HepG2 (cell line): ENCODE measurements around the gene WDR76. TPM values are rescaled to one million over a fixed set of nuclear protein-coding genes. Genes with fewer than 3 reads are reported as not detected.

Experiments
- BRD4 ChIP-seq: sonication (generic); formaldehyde crosslinking; IDR thresholded peaks from 2 replicates; pipeline ENCODE4 v1.4.0; 2020; ENCODE audit warnings: missing genetic modification reagents
- DR1 ChIP-seq: sonication (generic); formaldehyde crosslinking; IDR thresholded peaks from 2 replicates; pipeline ENCODE4 v1.8.0; 2021; ENCODE audit warnings: mild to moderate bottlenecking, missing genetic modification reagents, inconsistent platforms
- FIP1L1 ChIP-seq: fragments of 200-400 bp; formaldehyde crosslinking; IDR thresholded peaks from 2 replicates; pipeline ENCODE4 v1.6.1; 2018; ENCODE audit warnings: low read depth, mild to moderate bottlenecking, low read length, moderate library complexity, borderline replicate concordance; ENCODE audit not compliant: insufficient read depth
- GTF2F1 ChIP-seq: fragments of 150-350 bp; IDR thresholded peaks from 2 replicates; pipeline ENCODE4 v1.6.1; 2014; ENCODE audit warnings: low read length
- KDM1A ChIP-seq: IDR thresholded peaks from 2 replicates; pipeline ENCODE4 v1.6.1; 2016; ENCODE audit warnings: missing compliant biosample characterization
- KLF11 ChIP-seq: IDR thresholded peaks from 2 replicates; pipeline ENCODE4 v1.6.1; 2016; ENCODE audit warnings: missing compliant biosample characterization
- NCOA2 ChIP-seq: sonication (generic); formaldehyde crosslinking; IDR thresholded peaks from 2 replicates; pipeline ENCODE4 v1.8.0; 2022; ENCODE audit warnings: inconsistent platforms
- SMARCC2 ChIP-seq: fragments of 450-650 bp; IDR thresholded peaks from 2 replicates; pipeline ENCODE4 v1.6.1; 2017; ENCODE audit warnings: antibody characterized with exemption, mild to moderate bottlenecking
- SRY ChIP-seq: sonication (generic); formaldehyde crosslinking; IDR thresholded peaks from 2 replicates; pipeline ENCODE4 v1.8.0; 2022; ENCODE audit warnings: mild to moderate bottlenecking, missing genetic modification reagents
- TBX2 ChIP-seq: sonication (generic); formaldehyde crosslinking; IDR thresholded peaks from 2 replicates; pipeline ENCODE4 v1.5.0; 2020; ENCODE audit warnings: missing genetic modification reagents, mild to moderate bottlenecking, borderline replicate concordance
- ZKSCAN1 ChIP-seq: fragments of 150-350 bp; IDR thresholded peaks from 2 replicates; pipeline ENCODE4 v1.6.1; 2014; ENCODE audit warnings: low read length
- ZMYM3 ChIP-seq: sonication (generic); formaldehyde crosslinking; IDR thresholded peaks from 2 replicates; pipeline ENCODE4 v1.5.1; 2020; ENCODE audit warnings: mild to moderate bottlenecking, missing genetic modification reagents
- ZNF101 ChIP-seq: sonication (generic); formaldehyde crosslinking; IDR thresholded peaks from 2 replicates; pipeline ENCODE4 v1.4.0; 2020; ENCODE audit warnings: mild to moderate bottlenecking, low read depth, missing genetic modification reagents, borderline replicate concordance
- ZNF674 ChIP-seq: sonication (generic); formaldehyde crosslinking; IDR thresholded peaks from 2 replicates; pipeline ENCODE4 v1.5.0; 2020; ENCODE audit warnings: low read depth, mild to moderate bottlenecking, missing genetic modification reagents
- ZNF781 ChIP-seq: sonication (generic); formaldehyde crosslinking; IDR thresholded peaks from 2 replicates; pipeline ENCODE4 v1.5.1; 2020; ENCODE audit warnings: borderline replicate concordance, mild to moderate bottlenecking, missing genetic modification reagents; ENCODE audit errors: not compliant biosample characterization
- ZNF782 ChIP-seq: sonication (generic); formaldehyde crosslinking; IDR thresholded peaks from 2 replicates; pipeline ENCODE4 v1.4.0; 2020; ENCODE audit warnings: missing genetic modification reagents, mild to moderate bottlenecking, borderline replicate concordance
- polyA plus RNA-seq, 8 experiments: library from polyadenylated mRNA; depleted of rRNA in 3 of 8; stranded (reverse) in 7 of 8; unstranded in 1 of 8; fragments of >200 nt; fragmentation: Illumina TruSeq in 4 of 8; extraction: Trizol in 4 of 8; gene quantifications; 2 replicates each; pipeline versions ENCODE4 v1.2.1 to v1.2.3, GENCODE V29; 2011 to 2016; ENCODE audit warnings: low read depth in 4 of 8, missing spikeins in 1 of 8, mixed read lengths in 1 of 8; ENCODE audit not compliant: insufficient read depth in 1 of 8
- total RNA-seq, 5 experiments: library from RNA; depleted of rRNA; stranded (reverse); fragments of >200 nt; fragmentation: Illumina TruSeq; extraction: Trizol; gene quantifications; 2 replicates each; pipeline ENCODE4 v1.2.3, GENCODE V29; 2016; ENCODE audit warnings: low read depth in 1 of 5
- TF ChIP-seq, protein P1 (sequence below): sonication (generic); formaldehyde crosslinking; IDR thresholded peaks from 2 replicates; pipeline ENCODE4 v1.5.0; 2020; ENCODE audit warnings: mild to moderate bottlenecking, missing genetic modification reagents
- TF ChIP-seq, protein P2 (sequence below), 2 experiments: sonication (generic) in 1 of 2; formaldehyde crosslinking in 1 of 2; IDR thresholded peaks; 2 replicates each; pipeline versions ENCODE4 v1.5.1 to v1.6.1; 2011 to 2020; ENCODE audit warnings: borderline replicate concordance in 1 of 2, low read depth in 1 of 2, low read length in 1 of 2, mild to moderate bottlenecking in 1 of 2, missing genetic modification reagents in 1 of 2, moderate library complexity in 1 of 2
- TF ChIP-seq, protein P3 (sequence below): sonication (generic); formaldehyde crosslinking; IDR thresholded peaks from 2 replicates; pipeline ENCODE4 v1.4.0; 2020; ENCODE audit warnings: missing genetic modification reagents

Gene WDR76
- total and polyA plus RNA-seq, 2 of the 13 experiments (the other 11 are each of a cell fraction or from before 2014, with no cell fraction given), result 1.1 to 9.7 TPM

- peak; percentile 53; the same call in 1 of the 2 replicates for TF ChIP-seq TBX2 (CRISPR knock-in tag)
- TF ChIP-seq KDM1A (CRISPR knock-in tag), result no peak
- TF ChIP-seq ZNF781 (CRISPR knock-in tag), result peak; percentile 94
- no peak for TF ChIP-seq SRY
- no peak for TF ChIP-seq KLF11 (CRISPR knock-in tag)
- no peak; the same call in 1 of the 2 replicates for TF ChIP-seq BRD4
- TF ChIP-seq ZNF674 (CRISPR knock-in tag), result no peak
- TF ChIP-seq FIP1L1, result no peak
- TF ChIP-seq, protein P1, sequence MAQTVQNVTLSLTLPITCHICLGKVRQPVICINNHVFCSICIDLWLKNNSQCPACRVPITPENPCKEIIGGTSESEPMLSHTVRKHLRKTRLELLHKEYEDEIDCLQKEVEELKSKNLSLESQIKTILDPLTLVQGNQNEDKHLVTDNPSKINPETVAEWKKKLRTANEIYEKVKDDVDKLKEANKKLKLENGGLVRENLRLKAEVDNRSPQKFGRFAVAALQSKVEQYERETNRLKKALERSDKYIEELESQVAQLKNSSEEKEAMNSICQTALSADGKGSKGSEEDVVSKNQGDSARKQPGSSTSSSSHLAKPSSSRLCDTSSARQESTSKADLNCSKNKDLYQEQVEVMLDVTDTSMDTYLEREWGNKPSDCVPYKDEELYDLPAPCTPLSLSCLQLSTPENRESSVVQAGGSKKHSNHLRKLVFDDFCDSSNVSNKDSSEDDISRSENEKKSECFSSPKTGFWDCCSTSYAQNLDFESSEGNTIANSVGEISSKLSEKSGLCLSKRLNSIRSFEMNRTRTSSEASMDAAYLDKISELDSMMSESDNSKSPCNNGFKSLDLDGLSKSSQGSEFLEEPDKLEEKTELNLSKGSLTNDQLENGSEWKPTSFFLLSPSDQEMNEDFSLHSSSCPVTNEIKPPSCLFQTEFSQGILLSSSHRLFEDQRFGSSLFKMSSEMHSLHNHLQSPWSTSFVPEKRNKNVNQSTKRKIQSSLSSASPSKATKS (CRISPR knock-in tag), result no peak
- TF ChIP-seq ZNF101 (CRISPR knock-in tag), result no peak
- TF ChIP-seq ZKSCAN1, result no peak
- peak; percentile 49 for TF ChIP-seq DR1 (CRISPR knock-in tag)
- peak; percentile 62; the same call in 1 of the 2 replicates for TF ChIP-seq ZNF782 (CRISPR knock-in tag)
- TF ChIP-seq, protein P2, sequence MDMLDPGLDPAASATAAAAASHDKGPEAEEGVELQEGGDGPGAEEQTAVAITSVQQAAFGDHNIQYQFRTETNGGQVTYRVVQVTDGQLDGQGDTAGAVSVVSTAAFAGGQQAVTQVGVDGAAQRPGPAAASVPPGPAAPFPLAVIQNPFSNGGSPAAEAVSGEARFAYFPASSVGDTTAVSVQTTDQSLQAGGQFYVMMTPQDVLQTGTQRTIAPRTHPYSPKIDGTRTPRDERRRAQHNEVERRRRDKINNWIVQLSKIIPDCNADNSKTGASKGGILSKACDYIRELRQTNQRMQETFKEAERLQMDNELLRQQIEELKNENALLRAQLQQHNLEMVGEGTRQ (IDR thresholded peaks at IDR 0.05; ENCODE audit: low read depth, low read length), result no peak
- TF ChIP-seq, protein P2 (CRISPR knock-in tag; IDR thresholded peaks at IDR 0.05; ENCODE audit: borderline replicate concordance), result no peak
- TF ChIP-seq SMARCC2, result no peak
- TF ChIP-seq GTF2F1, result no peak
- peak; percentile 64 for TF ChIP-seq NCOA2
- TF ChIP-seq, protein P3, sequence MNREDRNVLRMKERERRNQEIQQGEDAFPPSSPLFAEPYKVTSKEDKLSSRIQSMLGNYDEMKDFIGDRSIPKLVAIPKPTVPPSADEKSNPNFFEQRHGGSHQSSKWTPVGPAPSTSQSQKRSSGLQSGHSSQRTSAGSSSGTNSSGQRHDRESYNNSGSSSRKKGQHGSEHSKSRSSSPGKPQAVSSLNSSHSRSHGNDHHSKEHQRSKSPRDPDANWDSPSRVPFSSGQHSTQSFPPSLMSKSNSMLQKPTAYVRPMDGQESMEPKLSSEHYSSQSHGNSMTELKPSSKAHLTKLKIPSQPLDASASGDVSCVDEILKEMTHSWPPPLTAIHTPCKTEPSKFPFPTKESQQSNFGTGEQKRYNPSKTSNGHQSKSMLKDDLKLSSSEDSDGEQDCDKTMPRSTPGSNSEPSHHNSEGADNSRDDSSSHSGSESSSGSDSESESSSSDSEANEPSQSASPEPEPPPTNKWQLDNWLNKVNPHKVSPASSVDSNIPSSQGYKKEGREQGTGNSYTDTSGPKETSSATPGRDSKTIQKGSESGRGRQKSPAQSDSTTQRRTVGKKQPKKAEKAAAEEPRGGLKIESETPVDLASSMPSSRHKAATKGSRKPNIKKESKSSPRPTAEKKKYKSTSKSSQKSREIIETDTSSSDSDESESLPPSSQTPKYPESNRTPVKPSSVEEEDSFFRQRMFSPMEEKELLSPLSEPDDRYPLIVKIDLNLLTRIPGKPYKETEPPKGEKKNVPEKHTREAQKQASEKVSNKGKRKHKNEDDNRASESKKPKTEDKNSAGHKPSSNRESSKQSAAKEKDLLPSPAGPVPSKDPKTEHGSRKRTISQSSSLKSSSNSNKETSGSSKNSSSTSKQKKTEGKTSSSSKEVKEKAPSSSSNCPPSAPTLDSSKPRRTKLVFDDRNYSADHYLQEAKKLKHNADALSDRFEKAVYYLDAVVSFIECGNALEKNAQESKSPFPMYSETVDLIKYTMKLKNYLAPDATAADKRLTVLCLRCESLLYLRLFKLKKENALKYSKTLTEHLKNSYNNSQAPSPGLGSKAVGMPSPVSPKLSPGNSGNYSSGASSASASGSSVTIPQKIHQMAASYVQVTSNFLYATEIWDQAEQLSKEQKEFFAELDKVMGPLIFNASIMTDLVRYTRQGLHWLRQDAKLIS, result no peak
- TF ChIP-seq ZMYM3 (CRISPR knock-in tag), result peak; percentile 57; the same call in 1 of the 2 replicates
These were observed 2.2 kb upstream of the WDR76 start, which contains the start of gene MFAP1 (continued) for GRCh38 chr15:43824302-43825246.
